ENCODE measurements around the gene PLXNB2. TPM values are rescaled to one million over a fixed set of nuclear protein-coding genes. Genes with fewer than 3 reads are reported as not detected.

The PLXNB2 gene
- total RNA-seq, result 10 to 100 TPM; 16.1 to 16.4 TPM

GRCh38 chr22:50306753-50307749 is at the start of gene PLXNB2:
Gene PLXNB2, minus strand, starts transcription at chr22:50307646. Its CDS starts 17,062 bp downstream, at chr22:50290584.

GRCh38 chr22:50342651-50343540 is 35.5 kb upstream of the PLXNB2 start, which contains the start of gene PPP6R2:
Gene PPP6R2, plus strand, starts transcription at chr22:50343327. Its CDS starts 50,582 bp downstream, at chr22:50393909.

GRCh38 chr22:50326956-50327710 is 19.7 kb upstream of the PLXNB2 start, which contains the start of gene DENND6B:
Gene DENND6B, minus strand, starts transcription at chr22:50327012. Its CDS starts 24 bp downstream, at chr22:50326988.

GRCh38 chr22:50269970-50270665 is 37.3 kb downstream of the PLXNB2 start, which contains the start of gene MAPK11:
Gene MAPK11, minus strand, starts transcription at chr22:50270380. Its CDS starts 88 bp downstream, at chr22:50270292.

GRCh38 chr22:50261615-50262459 is 45.6 kb downstream of the PLXNB2 start, which contains the start of gene MAPK12:
Gene MAPK12, minus strand, starts transcription at chr22:50261683. Its CDS starts 174 bp downstream, at chr22:50261509.

GRCh38 chr22:50250555-50251476 is 56.6 kb downstream of the PLXNB2 start, which contains the start of gene HDAC10:
Gene HDAC10, minus strand, starts transcription at chr22:50251265. Its CDS starts 233 bp downstream, at chr22:50251032.

GRCh38 chr22:50244420-50245213 is 62.8 kb downstream of the PLXNB2 start, which contains the start of gene TUBGCP6:
Gene TUBGCP6, minus strand, starts transcription at chr22:50245023. Its CDS starts 564 bp downstream, at chr22:50244459.

Other genes starting within 250 kb of the PLXNB2 start
- not detected for gene TTLL8, start 249.3 kb downstream of the PLXNB2 start, total RNA-seq
- gene MLC1, start 222.2 kb downstream of the PLXNB2 start, total RNA-seq, result under 1 TPM; 0.43 to 0.68 TPM
- gene MOV10L1, start 217.6 kb downstream of the PLXNB2 start, total RNA-seq, result not detected
- under 1 TPM; 0.20 to 0.22 TPM for gene PANX2, start 136.9 kb downstream of the PLXNB2 start, total RNA-seq
- 100 to 1,000 TPM; 115 to 118 TPM for gene TRABD, start 121.7 kb downstream of the PLXNB2 start, total RNA-seq
- gene SELENOO, start 106.6 kb downstream of the PLXNB2 start, total RNA-seq, result 10 to 100 TPM; 22.6 to 24.6 TPM
- gene TUBGCP6, start 62.6 kb downstream of the PLXNB2 start, total RNA-seq, result 10 to 100 TPM; 58.8 to 62.5 TPM
- 10 to 100 TPM; 91.0 to 92.5 TPM for gene HDAC10, start 56.4 kb downstream of the PLXNB2 start, total RNA-seq
- gene MAPK12, start 46.0 kb downstream of the PLXNB2 start, total RNA-seq, result 1 to 10 TPM; 3.2 to 3.3 TPM
- 10 to 100 TPM in 1 of 2 experiments, 1 to 10 TPM in 1; 8.9 to 11.4 TPM for gene MAPK11, start 37.3 kb downstream of the PLXNB2 start, total RNA-seq
- gene DENND6B, start 19.4 kb upstream of the PLXNB2 start, total RNA-seq, result 1 to 10 TPM; 4.5 to 4.7 TPM
- 10 to 100 TPM; 54.5 to 60.9 TPM for gene PPP6R2, start 35.7 kb upstream of the PLXNB2 start, total RNA-seq
- 100 to 1,000 TPM; 174 to 186 TPM for gene SBF1, start 167.4 kb upstream of the PLXNB2 start, total RNA-seq
- gene ADM2, start 173.9 kb upstream of the PLXNB2 start, total RNA-seq, result 1 to 10 TPM; 4.6 to 6.1 TPM
- gene MIOX, start 179.2 kb upstream of the PLXNB2 start, total RNA-seq, result not detected
- gene LMF2, start 200.1 kb upstream of the PLXNB2 start, total RNA-seq, result 100 to 1,000 TPM; 106 to 107 TPM
- 10 to 100 TPM; 83.5 to 88.7 TPM for gene NCAPH2, start 200.6 kb upstream of the PLXNB2 start, total RNA-seq
- 10 to 100 TPM in 1 of 2 experiments, 1 to 10 TPM in 1; 3.8 to 11.7 TPM for gene SCO2, start 218.0 kb upstream of the PLXNB2 start, total RNA-seq
- gene TYMP, start 222.4 kb upstream of the PLXNB2 start, total RNA-seq, result 10 to 100 TPM; 39.2 to 41.7 TPM
- gene KLHDC7B, start 238.3 kb upstream of the PLXNB2 start, total RNA-seq, result 1 to 10 TPM; 6.4 to 7.6 TPM